ENCODE results near the gene TBC1D19. TPM values are rescaled to one million over a fixed set of nuclear protein-coding genes. Genes with fewer than 3 reads are reported as not detected.
"Not testable (repeated sequence)": the region's sequence is repeated elsewhere in the genome, so short reads cannot be mapped to it uniquely, and the experiment has no call there.

The TBC1D19 gene
- total and polyA plus RNA-seq, 2 experiments from 2014 or later, result 7.9 to 21.9 TPM

DNA sequence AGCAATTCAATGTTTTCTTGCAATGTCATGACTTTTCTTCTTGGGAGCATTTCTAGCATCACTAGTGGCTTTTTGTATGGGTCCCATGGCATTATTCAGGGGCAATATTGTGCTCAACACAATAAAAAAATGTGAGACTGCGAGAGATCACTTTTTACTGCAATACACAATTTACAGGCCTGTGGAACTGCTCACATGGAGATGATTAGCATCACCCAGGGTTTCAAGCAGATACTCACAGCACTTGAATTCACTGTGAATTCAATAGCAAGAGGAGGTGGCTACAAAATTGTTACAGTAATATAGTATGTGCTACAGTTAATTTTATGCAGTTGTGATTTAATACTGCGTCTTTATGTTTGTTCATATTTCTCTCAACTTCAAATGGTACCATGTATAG lies 50.4 kb downstream of the TBC1D19 start:
- no peak overlapping the region for H3K4me3 ChIP-seq
- no peaks in the 10 kb centered on the region for H3K9me3 ChIP-seq (ENCODE audit: low read depth)
- no peaks in the 10 kb centered on the region for H3K36me3 ChIP-seq (replicated peaks; ENCODE audit: insufficient read depth, low read depth)
- no peak overlapping the region for H2AFZ ChIP-seq
- H3K79me2 ChIP-seq, result no peaks in the 10 kb centered on the region
- H3K9me2 ChIP-seq (replicated peaks; ENCODE audit: insufficient read depth), result no peaks in the 10 kb centered on the region
- no peaks in the 10 kb centered on the region for H4K20me1 ChIP-seq (ENCODE audit: insufficient read depth, poor library complexity, severe bottlenecking)
- 93% methylated on average over 2 of the region's 2 CpGs for WGBS (ENCODE audit: low lambda C conversion rate, missing lambda C conversion rate)
- no peaks in the 10 kb centered on the region for H3K4me1 ChIP-seq (ENCODE audit: insufficient read depth)
- H3K27ac ChIP-seq, result no peak overlapping the region
- no peak for TF ChIP-seq EZH2phosphoT487 (IDR thresholded peaks at IDR 0.05; ENCODE audit: low read depth, severe bottlenecking, unreplicated experiment)
- DNase-seq (ENCODE audit: low spot score), result no peak
- H3K27me3 ChIP-seq, result no peaks in the 10 kb centered on the region
- no peak overlapping the region for H3K4me2 ChIP-seq

GRCh38 chr4:26636458-26636857 lies 52.6 kb downstream of the TBC1D19 start:
- Histone ChIP-seq H3K9me2 (replicated peaks; ENCODE audit: insufficient read depth) (no peaks in the 10 kb centered on the region), H3K79me2 (no peaks in the 10 kb centered on the region), H4K20me1 (ENCODE audit: insufficient read depth, poor library complexity, severe bottlenecking) (no peaks in the 10 kb centered on the region), H3K4me2 (no peak overlapping the region), H3K36me3 (replicated peaks; ENCODE audit: insufficient read depth, low read depth) (no peaks in the 10 kb centered on the region), H3K4me1 (ENCODE audit: insufficient read depth) (no peaks in the 10 kb centered on the region), H2AFZ (no peak overlapping the region), H3K27me3 (no peaks in the 10 kb centered on the region), H3K4me3 (no peak overlapping the region), H3K9me3 (ENCODE audit: low read depth) (no peaks in the 10 kb centered on the region), H3K27ac (no peak overlapping the region)
- no peak for DNase-seq (ENCODE audit: low spot score)
- TF ChIP-seq EZH2phosphoT487 (IDR thresholded peaks at IDR 0.05; ENCODE audit: low read depth, severe bottlenecking, unreplicated experiment) (no peak), EZH2 (IDR thresholded peaks at IDR 0.05; ENCODE audit: borderline replicate concordance) (no peak)
- TF ChIP-seq, protein P1, sequence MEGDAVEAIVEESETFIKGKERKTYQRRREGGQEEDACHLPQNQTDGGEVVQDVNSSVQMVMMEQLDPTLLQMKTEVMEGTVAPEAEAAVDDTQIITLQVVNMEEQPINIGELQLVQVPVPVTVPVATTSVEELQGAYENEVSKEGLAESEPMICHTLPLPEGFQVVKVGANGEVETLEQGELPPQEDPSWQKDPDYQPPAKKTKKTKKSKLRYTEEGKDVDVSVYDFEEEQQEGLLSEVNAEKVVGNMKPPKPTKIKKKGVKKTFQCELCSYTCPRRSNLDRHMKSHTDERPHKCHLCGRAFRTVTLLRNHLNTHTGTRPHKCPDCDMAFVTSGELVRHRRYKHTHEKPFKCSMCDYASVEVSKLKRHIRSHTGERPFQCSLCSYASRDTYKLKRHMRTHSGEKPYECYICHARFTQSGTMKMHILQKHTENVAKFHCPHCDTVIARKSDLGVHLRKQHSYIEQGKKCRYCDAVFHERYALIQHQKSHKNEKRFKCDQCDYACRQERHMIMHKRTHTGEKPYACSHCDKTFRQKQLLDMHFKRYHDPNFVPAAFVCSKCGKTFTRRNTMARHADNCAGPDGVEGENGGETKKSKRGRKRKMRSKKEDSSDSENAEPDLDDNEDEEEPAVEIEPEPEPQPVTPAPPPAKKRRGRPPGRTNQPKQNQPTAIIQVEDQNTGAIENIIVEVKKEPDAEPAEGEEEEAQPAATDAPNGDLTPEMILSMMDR (IDR thresholded peaks at IDR 0.05; ENCODE audit: poor library complexity), result no peak

DNA sequence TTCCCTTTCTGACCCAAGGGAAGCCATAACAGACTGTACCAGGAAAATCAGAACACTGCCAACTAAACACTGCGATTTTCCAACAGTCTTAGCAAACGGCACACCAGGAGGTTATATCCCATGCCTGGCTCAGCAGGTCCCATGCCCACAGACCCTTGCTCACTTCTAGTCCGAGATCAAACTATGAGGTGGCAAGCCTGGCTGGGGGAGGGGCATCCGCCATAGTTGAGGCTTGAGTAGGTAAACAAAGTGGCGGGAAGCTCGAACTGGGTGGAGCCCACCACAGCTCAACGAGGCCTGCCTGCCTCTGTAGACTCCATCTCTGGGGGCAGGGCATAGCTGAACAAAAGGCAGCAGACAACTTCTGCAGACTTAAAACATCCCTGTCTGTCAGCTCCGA lies 56.8 kb downstream of the TBC1D19 start:
- H3K9me3 ChIP-seq (ENCODE audit: low read depth); H3K27me3 ChIP-seq: not testable (repeated sequence)
- WGBS (ENCODE audit: low lambda C conversion rate, missing lambda C conversion rate), result 100% methylated on average over 8 of the region's 8 CpGs

DNA sequence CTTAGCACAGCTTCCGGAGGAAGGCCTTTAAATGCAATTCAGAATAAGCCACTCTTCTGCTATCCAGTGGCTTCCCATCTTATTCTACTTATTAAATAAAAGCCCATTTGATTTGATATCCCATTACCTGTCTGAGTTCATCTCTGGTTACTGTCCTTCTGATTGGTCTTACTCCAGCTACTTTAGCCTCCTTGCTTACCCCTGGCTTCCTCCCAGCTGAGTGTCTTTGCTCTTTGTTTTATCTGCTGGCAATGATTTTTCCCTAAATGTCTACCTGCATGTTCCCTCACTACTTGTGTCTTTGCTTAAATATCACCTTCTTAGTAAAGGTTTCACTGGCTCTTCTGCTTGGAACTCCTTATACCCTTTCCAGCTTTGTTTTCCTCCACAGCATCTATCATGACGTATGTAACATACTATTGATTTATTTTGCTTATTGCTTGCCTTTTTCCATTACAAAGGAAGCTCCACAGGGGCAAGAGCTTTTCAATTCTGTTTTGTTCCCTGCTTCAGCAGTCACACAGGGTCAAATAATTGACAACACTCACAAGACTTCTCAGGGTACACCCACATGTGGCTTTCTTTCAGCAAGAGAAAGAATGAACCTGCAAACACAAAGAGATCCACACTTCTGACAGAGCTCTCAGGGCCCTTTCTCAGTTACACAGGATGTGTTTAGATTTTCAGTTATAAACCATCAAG lies 63.8 kb downstream of the TBC1D19 start:
- H4K20me1 ChIP-seq (ENCODE audit: insufficient read depth, poor library complexity, severe bottlenecking), result no peaks in the 10 kb centered on the region
- no peaks in the 10 kb centered on the region for H3K27me3 ChIP-seq
- no peak overlapping the region for H3K4me2 ChIP-seq
- H3K9me3 ChIP-seq (ENCODE audit: low read depth), result no peaks in the 10 kb centered on the region
- TF ChIP-seq, protein P1 (IDR thresholded peaks at IDR 0.05; ENCODE audit: poor library complexity), result no peak
- TF ChIP-seq EZH2 (IDR thresholded peaks at IDR 0.05; ENCODE audit: borderline replicate concordance), result no peak
- no peak for TF ChIP-seq EZH2phosphoT487 (IDR thresholded peaks at IDR 0.05; ENCODE audit: low read depth, severe bottlenecking, unreplicated experiment)
- no peak overlapping the region for H3K27ac ChIP-seq
- 94% methylated on average over 2 of the region's 2 CpGs for WGBS (ENCODE audit: low lambda C conversion rate, missing lambda C conversion rate)
- no peaks in the 10 kb centered on the region for H3K9me2 ChIP-seq (replicated peaks; ENCODE audit: insufficient read depth)
- no peak for DNase-seq (ENCODE audit: low spot score)
- H3K4me3 ChIP-seq, result no peak overlapping the region
- no peak overlapping the region for H2AFZ ChIP-seq
- no peaks in the 10 kb centered on the region for H3K4me1 ChIP-seq (ENCODE audit: insufficient read depth)
- H3K36me3 ChIP-seq (replicated peaks; ENCODE audit: insufficient read depth, low read depth), result no peaks in the 10 kb centered on the region
- H3K79me2 ChIP-seq, result no peaks in the 10 kb centered on the region

More for the DNA sequence above, 56.8 kb downstream of the TBC1D19 start:
- not testable (repeated sequence) for H3K4me1 ChIP-seq (ENCODE audit: insufficient read depth); H3K36me3 ChIP-seq (replicated peaks; ENCODE audit: insufficient read depth, low read depth); H3K4me3 ChIP-seq; H3K9me2 ChIP-seq (replicated peaks; ENCODE audit: insufficient read depth); H3K4me2 ChIP-seq; H3K79me2 ChIP-seq; H4K20me1 ChIP-seq (ENCODE audit: insufficient read depth, poor library complexity, severe bottlenecking); H2AFZ ChIP-seq; DNase-seq (ENCODE audit: low spot score); H3K27ac ChIP-seq

Measured in hepatocyte (in vitro differentiated cells).